GM08714 (cell line): ENCODE measurements around the gene DGCR6L.
"Not testable (repeated sequence)": the region's sequence is repeated elsewhere in the genome, so short reads cannot be mapped to it uniquely, and the experiment has no call there.

Experiments used
- H3K4me3 ChIP-seq: fragments of 200-500 bp; sonication (Bioruptor generic); 2 replicates; pipeline ENCODE4 v1.5.1; 2014; ENCODE audit warnings: mild to moderate bottlenecking, low read length, inconsistent platforms
- ZNF274 ChIP-seq: IDR thresholded peaks from 2 replicates; pipeline ENCODE4 v1.6.1; 2012; ENCODE audit warnings: mild to moderate bottlenecking, low read depth, low read length

The DGCR6L gene

DNA sequence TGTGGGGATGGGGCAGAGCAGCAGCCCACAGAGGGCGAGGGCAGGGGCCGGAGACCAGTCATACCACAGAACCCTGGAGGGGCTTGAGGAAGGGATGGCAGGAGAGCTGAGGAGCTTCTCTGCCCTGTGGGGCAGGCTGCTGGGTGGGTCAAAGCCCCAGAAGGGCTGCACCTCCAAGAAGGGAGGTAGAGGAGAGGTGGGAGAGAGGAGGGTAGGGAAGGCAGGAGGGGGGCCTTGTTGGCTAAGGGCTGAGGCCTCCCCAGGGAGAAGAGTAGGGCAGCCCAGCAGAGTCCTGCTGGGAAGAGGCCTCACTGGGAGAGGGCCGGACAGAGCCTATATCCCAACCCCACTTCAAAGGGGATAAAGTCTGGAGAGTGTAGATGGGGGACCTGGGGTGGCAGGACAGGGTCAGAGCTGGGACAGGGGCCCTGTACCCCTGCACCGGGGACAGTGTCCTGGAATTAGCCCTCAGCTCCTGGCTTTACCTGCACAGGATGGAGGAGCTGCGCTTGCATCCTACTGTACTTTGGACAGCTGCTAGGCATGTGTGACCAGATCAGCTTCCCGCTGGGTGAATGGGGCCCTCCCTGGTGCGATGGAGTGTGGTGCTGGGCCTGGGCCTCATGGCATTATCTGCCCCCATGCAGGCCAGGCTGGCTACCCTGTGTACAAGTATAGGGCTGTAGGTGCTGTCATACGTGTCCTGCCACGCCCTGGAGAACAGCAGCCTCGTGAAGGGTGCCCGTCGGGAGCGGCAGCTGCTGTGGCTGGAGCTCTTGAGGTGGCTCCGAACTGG is 7.3 kb downstream of the DGCR6L start:
- TF ChIP-seq ZNF274 = no peak
- H3K4me3 ChIP-seq = no peak overlapping the region

DNA sequence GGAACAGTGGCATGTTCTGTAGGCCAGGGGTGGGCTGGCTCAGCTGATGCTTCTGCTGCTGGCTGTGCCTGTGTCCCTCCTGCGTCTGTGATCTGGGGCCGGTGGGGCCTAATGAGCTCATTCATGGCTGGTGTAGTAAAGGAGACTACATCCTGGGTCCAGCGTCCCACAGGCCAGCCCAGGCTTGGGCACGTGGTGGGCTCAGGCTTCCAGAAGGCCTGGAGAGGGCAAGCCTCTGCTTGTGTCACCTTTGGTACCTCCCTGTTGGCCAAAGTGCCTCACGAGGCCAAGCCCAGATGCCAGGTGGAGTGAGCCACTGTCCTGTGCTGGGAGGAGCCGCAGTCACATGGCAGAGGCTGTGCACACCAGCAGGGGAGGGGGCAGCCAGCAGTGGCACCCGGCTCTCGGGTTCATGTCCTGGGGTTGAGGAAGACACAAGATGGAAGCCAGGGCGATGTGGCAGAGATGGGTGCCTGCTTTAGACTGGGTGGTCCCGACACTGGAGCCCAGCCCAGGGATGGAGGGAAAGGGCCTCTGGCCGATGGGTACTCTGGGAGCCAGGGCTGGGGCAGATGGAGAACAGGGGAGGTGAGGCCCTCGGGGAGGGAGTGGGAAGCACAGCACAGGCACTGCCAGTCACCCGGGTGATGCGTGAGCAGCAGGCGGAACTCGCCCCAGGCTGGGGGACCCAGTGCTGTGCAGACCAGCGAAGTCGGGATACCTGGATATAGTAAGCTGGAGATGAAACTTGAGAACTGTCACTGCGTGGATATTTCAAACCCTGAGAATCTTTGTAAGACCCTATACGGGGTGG is 8.4 kb downstream of the DGCR6L start:
- H3K4me3 ChIP-seq = not testable (repeated sequence)

GRCh38 chr22:20310773-20311172 is 9.1 kb downstream of the DGCR6L start:
- H3K4me3 ChIP-seq = not testable (repeated sequence)

- not testable (repeated sequence) for H3K4me3 ChIP-seq
Measured at GRCh38 chr22:20310180-20310579, 9.7 kb downstream of the DGCR6L start.

GRCh38 chr22:20308806-20309650 is 10.8 kb downstream of the DGCR6L start:
- H3K4me3 ChIP-seq = not testable (repeated sequence)

GRCh38 chr22:20307448-20308447 is 12.1 kb downstream of the DGCR6L start:
- H3K4me3 ChIP-seq = not testable (repeated sequence)

DNA sequence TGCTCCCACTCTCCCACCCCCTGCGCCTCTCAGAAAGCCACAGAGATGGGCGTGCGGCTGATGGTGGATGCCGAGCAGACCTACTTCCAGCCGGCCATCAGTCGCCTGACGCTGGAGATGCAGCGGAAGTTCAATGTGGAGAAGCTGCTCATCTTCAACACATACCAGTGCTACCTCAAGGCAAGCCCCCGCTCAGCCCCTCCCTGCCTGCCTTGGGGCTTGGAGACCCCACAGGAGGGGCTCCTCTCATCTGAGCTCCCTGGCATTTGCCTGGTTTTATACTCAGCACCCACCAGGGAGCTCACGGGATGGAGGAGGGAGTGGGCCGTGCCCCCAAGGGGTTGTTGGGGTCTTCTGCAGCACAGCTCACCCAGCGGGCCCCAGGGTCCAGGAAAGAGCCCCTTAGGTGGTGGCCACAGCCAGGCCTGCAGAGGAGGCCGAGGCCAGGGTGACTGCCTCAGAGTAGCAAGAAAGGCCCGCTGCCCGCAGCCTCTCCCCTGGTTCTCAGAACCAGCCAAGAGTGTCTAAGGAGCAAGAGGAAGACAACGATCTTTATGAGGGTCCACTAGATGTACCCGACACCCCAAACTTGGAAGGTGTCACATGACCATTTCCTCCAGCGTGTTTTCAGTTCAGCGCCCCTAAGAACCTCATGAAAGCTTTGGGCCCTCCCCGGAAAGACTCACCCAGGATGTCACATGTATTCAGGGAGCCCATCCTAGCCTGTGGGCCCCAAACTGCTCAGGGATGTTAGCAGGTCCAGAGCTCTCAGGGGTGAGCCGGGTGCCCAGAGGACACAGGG is 13.0 kb downstream of the DGCR6L start:
- H3K4me3 ChIP-seq = not testable (repeated sequence)

DNA sequence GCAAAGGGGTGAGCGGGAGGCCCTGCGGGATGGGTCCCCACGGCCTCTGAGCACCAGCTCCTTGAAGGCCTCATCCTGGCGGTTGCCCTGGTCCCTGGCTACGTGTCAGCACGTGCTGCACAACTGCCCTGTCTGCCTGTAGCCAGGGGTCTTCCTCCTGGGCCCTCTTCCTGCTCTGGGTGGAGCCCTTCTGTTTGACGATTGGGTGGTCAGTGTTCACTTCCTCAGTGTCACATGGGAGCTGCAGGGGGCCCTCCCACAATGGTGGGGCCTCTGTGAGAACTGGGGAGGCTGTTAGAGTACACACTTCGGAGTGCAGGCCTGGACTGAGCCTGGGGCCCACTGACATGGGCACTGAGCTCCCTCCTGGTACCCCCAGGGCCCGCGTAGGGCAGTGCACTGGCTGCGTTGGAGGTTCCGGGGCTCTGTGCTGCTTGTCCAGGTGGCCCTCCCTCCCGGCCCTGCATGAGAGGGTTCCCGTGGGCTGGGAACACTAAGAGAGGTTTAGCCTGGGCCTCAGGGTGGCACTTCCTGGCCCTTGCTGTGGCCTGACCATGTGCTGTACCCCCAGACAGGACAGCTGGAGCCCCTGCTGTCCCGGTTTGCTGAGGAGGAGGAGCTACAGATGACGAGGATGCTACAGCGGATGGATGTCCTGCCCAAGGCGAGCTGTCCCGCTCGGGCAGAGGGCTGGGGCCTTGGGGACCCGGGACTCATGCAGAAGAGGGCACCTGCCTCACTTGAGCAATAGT is 13.8 kb downstream of the DGCR6L start:
- H3K4me3 ChIP-seq = no peak overlapping the region
- no peak for TF ChIP-seq ZNF274

GRCh38 chr22:20305230-20305893 is 14.5 kb downstream of the DGCR6L start:
- not testable (repeated sequence) for H3K4me3 ChIP-seq

- TF ChIP-seq ZNF274 = no peak
- H3K4me3 ChIP-seq = no peak overlapping the region
Measured at GRCh38 chr22:20304646-20305045, 15.2 kb downstream of the DGCR6L start.

DNA sequence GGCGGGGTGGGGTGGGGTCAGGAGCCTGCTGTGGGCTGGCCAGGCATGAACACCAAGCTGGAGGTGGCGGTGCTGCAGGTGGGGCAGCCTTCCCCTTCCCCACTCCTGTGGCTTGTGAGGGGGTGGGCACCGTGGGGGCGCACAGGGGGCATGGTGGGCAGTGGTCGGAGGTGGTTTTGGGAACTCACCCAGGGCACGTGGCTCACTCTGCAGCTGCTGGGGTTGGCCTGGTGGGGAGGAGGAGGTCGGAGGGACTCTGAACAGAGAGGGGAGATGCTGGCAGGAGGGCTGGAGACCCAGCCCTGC is 16.7 kb downstream of the DGCR6L start:
- not testable (repeated sequence) for H3K4me3 ChIP-seq
